Measurements from ENCODE around the gene TOX2. TPM values are rescaled to one million over a fixed set of nuclear protein-coding genes. Genes with fewer than 3 reads are reported as not detected.

The TOX2 gene
- total and polyA plus RNA-seq, 2 of the 8 experiments (the other 6 are each of a cell fraction or from before 2014, with no cell fraction given) = 1.8 to 3.4 TPM

- H2BK20ac ChIP-seq (ENCODE audit: low read length) = no peak overlapping the region
- CTCF ChIA-PET (ENCODE audit: partially characterized antibody) = interaction anchor here (0.5 to 1.9 kb wide), 2 partner anchors 31 to 281 kb away, joined by 3 to 5 read pairs; no protein-coding TSS in a partner anchor
- H2AFZ ChIP-seq (ENCODE audit: low read length) = no peak overlapping the region
- no peak overlapping the region for H3K14ac ChIP-seq (ENCODE audit: insufficient read length)
- no peak for FAIRE-seq
- H2BK12ac ChIP-seq (ENCODE audit: low read depth, low read length) = no peak overlapping the region; the same call in 1 of the 2 replicates
- H3K27ac ChIP-seq (ENCODE audit: low read depth, low read length) = no peak overlapping the region
- H2BK5ac ChIP-seq (ENCODE audit: low read depth, low read length) = no peak overlapping the region
- H4K91ac ChIP-seq (replicated peaks; ENCODE audit: insufficient read length, low read length) = no peak overlapping the region
- H3K23ac ChIP-seq (ENCODE audit: insufficient read length) = no peak overlapping the region
- H2BK120ac ChIP-seq (replicated peaks; ENCODE audit: low read depth, low read length) = no peak overlapping the region
- no peak overlapping the region for H3K4me2 ChIP-seq (ENCODE audit: insufficient read depth in 1 of 2, low read depth in 2 of 2, low read length in 2 of 2)
- no peaks in the 10 kb centered on the region; a peak in 1 of 7 replicates for H3K4me1 ChIP-seq (replicated peaks in 1 of 4; ENCODE audit: control insufficient read depth in 3 of 4, insufficient read depth in 4 of 4, low read length in 3 of 4)
- H3K4ac ChIP-seq (replicated peaks; ENCODE audit: insufficient read length, low read depth, low read length) = no peak overlapping the region
- H4K5ac ChIP-seq (ENCODE audit: insufficient read length, low read depth, low read length) = no peak overlapping the region
- no peak overlapping the region; the same call in 1 of the 2 replicates for H3K18ac ChIP-seq (ENCODE audit: extremely low read depth, low read length)
- TF ChIP-seq SRF (IDR thresholded peaks at IDR 0.05; ENCODE audit: low read depth, low read length) (no peak), NRF1 (IDR thresholded peaks at IDR 0.05; ENCODE audit: low read depth, low read length) (no peak), MAFK (IDR thresholded peaks at IDR 0.05; ENCODE audit: low read depth, low read length) (no peak), KDM5A (IDR thresholded peaks at IDR 0.05; ENCODE audit: low read length) (no peak), SP2 (IDR thresholded peaks at IDR 0.05; ENCODE audit: low read length) (no peak), SIX5 (IDR thresholded peaks at IDR 0.05; ENCODE audit: low read depth, low read length) (no peak)
- no peak overlapping the region for H4K8ac ChIP-seq (ENCODE audit: extremely low read depth, insufficient read depth, low read length)
- no peaks in the 10 kb centered on the region for H3K79me2 ChIP-seq (ENCODE audit: control insufficient read depth in 1 of 2, insufficient read depth in 2 of 2, low read length in 2 of 2)
- no peaks in the 10 kb centered on the region for H3K9me3 ChIP-seq (ENCODE audit: insufficient read depth in 2 of 2, low read depth in 1 of 2, low read length in 1 of 2)
- H2BK15ac ChIP-seq (ENCODE audit: low read length) = no peak overlapping the region
- no peak overlapping the region for H3K4me3 ChIP-seq (ENCODE audit: extremely low read depth in 1 of 4, insufficient read depth in 2 of 4, low read depth in 3 of 4, low read length in 4 of 4)
- no peaks in the 10 kb centered on the region for H3K23me2 ChIP-seq (ENCODE audit: low read depth, low read length)
- no peak overlapping the region for H2AK5ac ChIP-seq (ENCODE audit: low read depth, low read length)
- no peaks in the 10 kb centered on the region for H3K27me3 ChIP-seq (replicated peaks in 1 of 4; ENCODE audit: control insufficient read depth in 3 of 4, extremely low read depth in 1 of 4, insufficient read depth in 3 of 4, low read length in 3 of 4)
- H3K36me3 ChIP-seq (ENCODE audit: control insufficient read depth in 2 of 4, insufficient read depth in 4 of 4, low read length in 3 of 4) = no peaks in the 10 kb centered on the region
- H3K79me1 ChIP-seq (ENCODE audit: low read depth, low read length) = no peaks in the 10 kb centered on the region
- H3K9ac ChIP-seq (replicated peaks in 1 of 4; ENCODE audit: extremely low read depth in 1 of 4, low read depth in 3 of 4, low read length in 3 of 4) = no peak overlapping the region
- POLR2A ChIA-PET (ENCODE audit: partially characterized antibody) = no interaction called here
- 90% methylated on average over 14 of the region's 14 CpGs; no CpG with 5 or more reads in 1 of the 2 experiments for WGBS, 2 experiments (ENCODE audit: extremely low coverage in 1 of 2, insufficient coverage in 1 of 2, insufficient read length in 1 of 2, insufficient replicate concordance in 2 of 2, low coverage in 1 of 2, low lambda C conversion rate in 2 of 2, missing lambda C conversion rate in 1 of 2)
- H4K20me1 ChIP-seq (replicated peaks in 1 of 2; ENCODE audit: control insufficient read depth in 1 of 2, insufficient read depth in 2 of 2, low read length in 2 of 2) = no peaks in the 10 kb centered on the region
- DNase-seq (ENCODE audit: low read depth in 1 of 2, low spot score in 2 of 2) = no peak
- H3K56ac ChIP-seq (replicated peaks; ENCODE audit: insufficient read length, low read depth, low read length) = no peak overlapping the region
These were observed 116.4 kb downstream of the TOX2 start for GRCh38 chr20:44031001-44031574.

Data from H1 (cell line).